22Rv1 (cell line): ENCODE measurements around the gene PPP2R5E.

Experiments
- CTCF ChIP-seq: fragments of 450-650 bp; IDR thresholded peaks from 2 replicates; pipeline ENCODE4 v1.5.1; 2017; ENCODE audit warnings: mild to moderate bottlenecking
- ZFX ChIP-seq: fragments of 450-650 bp; IDR thresholded peaks from 2 replicates; pipeline ENCODE4 v1.6.1; 2017; ENCODE audit warnings: antibody characterized with exemption, borderline replicate concordance

- TF ChIP-seq CTCF = no peak
- no peak for TF ChIP-seq ZFX
Measured at GRCh38 chr14:63533474-63533873, 9.7 kb downstream of the PPP2R5E start.
